HG03139 (cell line): Measurements from ENCODE around the gene EVL.
"Not testable (repeated sequence)": the region's sequence is repeated elsewhere in the genome, so short reads cannot be mapped to it uniquely, and the experiment has no call there.

Experiments
- ATAC-seq: cut with Tn5 transposase; IDR thresholded peaks from one replicate; pipeline ENCODE4 v1.9.1; 2021; ENCODE audit not compliant: unreplicated experiment

The EVL gene

DNA sequence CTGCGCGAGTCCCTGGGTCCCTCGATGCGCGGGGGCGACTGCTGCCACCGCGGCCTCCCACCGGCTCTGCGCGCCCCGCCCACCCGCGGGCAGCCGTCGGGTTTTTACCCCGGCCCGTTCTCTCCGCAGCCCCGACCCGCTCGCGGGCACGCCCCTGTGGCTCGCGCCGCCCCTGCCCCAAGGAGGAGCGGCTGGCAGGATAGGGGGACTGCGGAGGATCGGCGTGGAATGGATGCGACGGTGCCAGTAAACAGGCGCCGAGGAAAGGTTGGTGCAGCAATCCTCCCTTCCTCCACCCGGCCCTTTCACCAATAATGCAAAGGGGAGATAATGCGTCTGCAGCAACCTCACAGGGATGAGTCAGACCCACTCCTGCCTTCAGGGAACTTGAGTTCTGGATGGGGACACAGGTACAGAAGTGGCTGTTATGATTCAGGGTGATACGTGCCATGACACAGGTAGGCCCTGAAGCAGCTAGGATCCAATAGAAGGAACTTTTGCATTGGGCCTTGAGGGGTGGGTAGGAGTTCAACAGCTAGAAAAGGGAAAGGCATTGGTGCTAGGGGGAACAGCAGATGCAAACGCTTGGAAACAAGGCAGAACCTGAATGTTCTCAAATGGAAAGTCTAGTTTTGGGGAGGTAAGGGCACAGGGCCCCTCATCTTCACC lies 94.8 kb downstream of the EVL start:
- no peak for ATAC-seq

DNA sequence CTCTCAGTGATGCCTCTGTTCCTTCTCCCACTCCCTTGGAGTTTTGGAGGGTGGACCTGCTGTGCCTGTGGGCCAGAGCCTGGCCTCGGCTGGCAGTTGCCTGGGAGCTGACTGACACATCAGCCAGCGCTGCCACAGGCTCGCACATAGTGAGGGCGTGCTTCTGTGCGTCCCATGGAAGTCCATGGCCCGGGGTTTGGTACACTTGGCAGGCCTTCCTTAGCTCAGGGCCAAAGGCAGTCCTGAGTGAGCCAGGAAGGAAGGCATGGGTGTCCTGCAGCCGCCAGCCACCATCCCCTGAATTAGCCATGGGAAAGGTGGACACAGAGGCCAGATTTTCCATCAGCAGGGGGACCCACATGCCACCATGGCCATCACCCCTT lies 95.3 kb downstream of the EVL start:
- ATAC-seq: no peak

DNA sequence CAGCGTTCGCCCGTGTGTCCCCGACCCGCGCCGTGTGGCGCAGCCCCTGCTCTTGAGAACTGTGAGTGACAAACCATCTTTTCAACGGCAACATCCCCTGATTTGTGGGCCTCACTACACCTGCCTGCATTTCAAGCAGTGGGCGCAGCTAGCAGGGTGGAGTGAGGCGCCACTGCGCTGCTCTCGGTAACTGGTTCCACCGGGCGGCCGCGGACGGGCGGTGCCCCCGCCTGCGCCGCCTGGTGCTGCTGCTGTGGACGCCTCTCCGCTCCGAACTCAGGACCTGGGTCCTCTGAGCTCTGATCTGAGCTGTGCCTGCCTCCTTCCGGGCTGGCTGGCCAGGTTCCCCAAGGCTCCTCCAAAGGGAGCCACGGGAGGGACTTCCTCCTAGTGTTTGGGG lies 100.2 kb downstream of the EVL start:
- ATAC-seq: no peak

DNA sequence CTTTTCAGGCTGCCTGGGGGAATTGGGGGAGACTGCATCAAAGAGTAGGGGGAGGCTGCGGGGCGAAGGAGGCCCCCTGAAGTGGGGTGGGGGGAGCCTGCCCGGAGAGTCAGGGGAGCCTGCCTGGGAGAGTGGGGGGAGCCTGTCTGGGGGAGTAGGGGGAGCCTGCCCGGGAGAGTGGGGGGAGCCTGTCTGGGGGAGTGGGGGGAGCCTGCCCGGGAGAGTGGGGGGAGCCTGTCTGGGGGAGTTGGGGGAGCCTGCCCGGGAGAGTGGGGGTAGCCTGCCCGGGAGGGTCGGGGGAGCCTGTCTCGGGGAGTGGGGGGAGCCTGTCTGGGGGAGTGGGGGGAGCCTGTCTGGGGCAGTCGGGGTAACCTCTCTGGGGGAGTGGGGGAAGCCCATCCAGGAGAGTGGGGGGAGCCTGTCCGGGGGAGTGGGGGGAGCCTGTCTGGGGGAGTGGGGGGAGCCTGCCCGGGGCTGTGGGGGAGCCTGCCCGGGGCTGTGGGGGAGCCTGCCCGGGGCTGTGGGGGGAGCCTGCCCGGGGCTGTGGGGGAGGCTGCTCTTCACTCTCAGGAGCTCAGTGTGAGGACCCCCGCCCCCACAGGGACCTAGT lies 100.7 kb downstream of the EVL start:
- ATAC-seq: no peak

DNA sequence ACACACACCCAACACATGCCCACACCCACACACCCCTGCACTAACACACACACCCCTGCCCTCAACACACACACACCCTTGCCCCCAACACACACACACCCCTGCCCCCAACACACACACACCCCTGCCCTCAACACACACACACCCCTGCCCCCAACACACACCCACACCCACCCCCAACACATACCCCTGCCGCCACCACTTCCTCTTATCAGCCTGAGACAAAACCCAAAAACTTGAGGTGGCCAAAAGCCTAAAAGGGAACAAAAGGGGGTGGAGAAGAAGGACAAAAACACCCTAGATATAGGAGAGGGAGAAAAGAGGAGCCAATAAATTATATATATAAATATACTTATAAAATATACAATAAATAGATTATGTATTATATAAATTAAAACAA lies 103.3 kb downstream of the EVL start:
- ATAC-seq: no peak

DNA sequence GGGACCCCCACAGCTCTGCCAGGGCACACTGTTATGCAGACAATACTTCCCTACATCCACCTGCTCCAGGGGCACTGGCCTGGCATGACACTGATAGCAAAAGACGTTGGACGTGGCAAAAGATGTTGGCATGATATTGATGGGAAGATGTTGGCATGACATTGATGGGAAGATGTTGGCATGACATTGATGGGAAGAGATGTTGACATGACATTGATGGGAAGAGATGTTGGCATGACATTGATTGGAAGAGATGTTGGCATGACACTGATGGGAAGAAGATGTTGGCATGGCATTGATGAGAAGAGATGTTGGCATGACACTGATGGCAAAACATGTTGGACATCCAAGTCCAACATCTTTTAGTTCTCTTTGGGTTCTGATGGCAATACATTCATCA lies 105.7 kb downstream of the EVL start:
- ATAC-seq: no peak

DNA sequence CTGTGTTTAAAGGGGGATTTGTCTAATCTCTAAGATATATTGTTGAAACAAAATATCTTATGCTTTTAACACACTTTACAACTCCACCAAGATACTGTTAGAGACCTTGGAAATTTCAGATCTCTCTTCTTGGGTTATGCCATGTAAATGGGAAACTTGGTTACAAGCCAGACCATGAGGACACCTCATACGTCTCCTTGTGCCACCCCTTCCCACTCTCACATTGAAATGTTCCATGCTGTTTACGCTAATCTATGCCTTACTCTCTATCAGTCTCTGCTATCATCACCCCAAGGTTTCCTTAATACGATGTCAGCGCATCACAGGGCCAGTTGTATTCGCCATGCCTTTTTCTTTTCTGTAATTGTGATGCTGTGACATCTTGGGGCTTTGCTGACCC lies 107.6 kb downstream of the EVL start:
- no peak for ATAC-seq

DNA sequence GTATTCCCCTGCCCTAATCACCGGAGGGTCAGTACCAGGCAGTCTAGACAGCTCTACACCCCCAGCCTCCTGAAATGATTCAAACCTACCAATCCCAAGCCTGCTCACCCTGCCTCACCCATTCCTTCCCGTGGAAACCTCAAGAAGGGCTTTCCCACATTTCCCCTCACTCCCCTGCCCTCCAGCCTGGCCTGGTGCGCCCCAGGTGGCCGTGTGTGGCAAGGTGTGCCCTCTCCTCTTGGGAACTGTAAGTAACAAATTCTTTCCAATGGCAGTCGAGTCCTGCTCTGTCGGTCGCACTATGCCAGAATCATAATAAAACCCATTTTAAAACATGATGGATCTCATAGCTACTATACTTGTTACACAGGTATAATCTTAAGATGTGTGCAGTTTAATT lies 108.1 kb downstream of the EVL start:
- no peak for ATAC-seq

DNA sequence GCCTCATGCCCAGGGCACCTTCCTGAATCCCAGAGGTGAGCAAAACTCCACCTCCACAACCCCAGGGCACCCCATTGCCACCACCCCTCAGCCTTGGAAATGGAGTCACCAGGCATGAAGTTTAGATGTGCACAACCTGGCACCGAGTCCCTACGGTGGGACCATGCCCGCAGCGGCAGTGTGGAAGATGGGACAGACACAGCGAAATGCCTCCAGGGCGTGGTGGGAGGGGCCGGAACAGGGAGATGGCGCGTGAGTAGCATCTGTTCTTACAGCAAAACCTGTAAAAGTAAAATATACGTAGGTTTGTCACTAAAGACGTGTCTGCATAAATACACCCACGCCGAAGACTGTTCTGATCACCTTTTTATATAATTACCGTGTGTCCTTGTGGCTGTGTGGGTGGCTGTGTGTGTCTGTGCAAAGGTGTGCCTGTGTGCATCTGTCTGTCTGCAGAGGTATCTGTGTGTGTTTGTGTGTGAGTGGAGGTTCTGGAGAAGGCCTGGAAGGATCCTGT lies 111.6 kb downstream of the EVL start:
- no peak for ATAC-seq

DNA sequence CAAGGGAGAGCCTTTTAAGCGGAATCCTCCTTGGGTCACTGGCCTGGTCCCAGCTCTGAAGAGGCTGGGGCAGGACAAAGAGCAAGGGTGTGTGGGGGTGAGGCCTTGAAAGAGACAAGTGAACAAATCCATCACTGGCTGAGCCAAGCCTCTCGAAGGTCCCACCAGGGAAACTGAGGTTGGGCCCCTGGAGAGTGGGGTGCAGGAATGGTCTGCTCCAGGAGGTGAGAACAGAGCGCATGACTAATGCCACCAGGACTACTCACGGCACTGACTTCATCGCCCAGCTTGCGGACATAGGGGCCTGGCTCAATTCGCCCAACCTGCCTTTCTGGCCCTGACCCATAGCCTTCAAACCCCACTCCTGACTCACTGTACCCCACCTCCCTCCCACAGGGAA lies 113.5 kb downstream of the EVL start:
- no peak for ATAC-seq

DNA sequence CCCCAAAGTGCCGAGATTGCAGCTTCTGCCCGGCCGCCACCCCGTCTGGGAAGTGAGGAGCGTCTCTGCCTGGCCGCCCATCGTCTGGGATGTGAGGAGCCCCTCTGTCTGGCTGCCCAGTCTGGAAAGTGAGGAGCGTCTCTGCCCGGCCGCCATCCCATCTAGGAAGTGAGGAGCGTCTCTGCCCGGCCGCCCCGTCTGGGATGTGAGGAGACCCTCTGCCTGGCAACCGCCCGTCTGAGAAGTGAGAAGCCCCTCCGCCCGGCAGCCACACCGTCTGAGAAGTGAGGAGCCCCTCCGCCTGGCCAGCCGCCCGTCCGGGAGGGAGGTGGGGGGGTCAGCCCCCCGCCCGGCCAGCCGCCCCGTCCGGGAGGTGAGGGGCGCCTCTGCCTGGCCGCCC lies 115.4 kb downstream of the EVL start:
- not testable (repeated sequence) for ATAC-seq

DNA sequence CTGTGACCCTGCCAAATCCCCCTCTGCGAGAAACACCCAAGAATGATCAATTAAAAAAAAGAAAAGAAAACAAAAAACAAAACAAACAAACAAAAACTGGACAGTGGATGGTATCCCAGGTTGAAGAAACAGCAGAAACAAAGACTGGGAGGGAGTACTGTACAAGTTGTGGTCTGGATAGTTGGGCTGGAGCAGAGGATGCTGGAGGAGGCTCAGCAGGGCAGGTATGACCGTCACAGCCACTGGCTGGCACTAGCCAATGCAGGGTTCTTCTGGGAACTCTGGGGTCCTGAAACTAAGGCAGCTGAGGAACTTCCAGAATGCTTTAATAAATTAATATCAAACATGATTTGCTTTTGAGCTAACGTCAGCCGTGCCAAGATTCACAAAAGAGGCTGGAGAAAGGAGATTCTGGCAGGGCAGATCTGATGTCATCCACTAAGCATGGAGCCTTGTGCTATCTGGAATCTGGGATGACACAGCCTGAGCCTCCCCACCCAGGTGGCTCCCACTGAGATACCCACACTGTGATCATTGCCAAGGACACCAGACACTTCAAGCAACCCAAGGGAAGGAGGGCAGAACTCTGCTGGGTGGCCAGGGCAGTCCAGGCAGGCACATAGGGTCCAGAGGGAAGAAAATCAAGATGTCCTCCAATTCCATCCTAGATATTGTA lies 116.8 kb downstream of the EVL start:
- ATAC-seq: not testable (repeated sequence)

DNA sequence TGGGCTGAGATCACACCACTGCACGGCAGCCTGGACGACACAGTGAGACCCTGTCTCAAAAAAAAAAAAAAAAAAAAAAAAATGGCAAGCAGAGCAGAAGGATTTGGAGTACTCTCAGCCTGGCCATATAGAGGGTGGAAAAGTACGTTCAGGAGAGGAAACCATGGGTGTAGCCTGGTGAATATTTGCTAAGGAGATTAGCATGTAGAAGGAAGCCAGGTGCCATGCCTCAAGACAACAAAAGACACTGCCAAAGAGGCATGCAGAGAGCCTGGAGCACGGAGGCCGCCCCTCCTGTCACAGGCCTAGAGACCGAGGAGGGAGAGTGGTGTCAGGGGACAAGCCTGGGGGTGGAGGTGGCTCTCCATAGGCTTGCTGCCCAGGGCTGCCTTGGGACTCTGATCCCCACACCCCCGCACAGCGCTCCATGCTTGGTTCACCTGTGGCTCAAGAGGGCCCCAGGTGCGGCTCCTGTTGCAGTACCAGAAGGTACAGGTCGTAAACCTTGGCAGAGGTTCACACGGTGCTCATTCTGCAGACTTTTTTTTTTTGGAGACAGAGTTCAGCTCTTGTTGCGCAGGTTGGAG lies 122.1 kb downstream of the EVL start:
- no peak for ATAC-seq

DNA sequence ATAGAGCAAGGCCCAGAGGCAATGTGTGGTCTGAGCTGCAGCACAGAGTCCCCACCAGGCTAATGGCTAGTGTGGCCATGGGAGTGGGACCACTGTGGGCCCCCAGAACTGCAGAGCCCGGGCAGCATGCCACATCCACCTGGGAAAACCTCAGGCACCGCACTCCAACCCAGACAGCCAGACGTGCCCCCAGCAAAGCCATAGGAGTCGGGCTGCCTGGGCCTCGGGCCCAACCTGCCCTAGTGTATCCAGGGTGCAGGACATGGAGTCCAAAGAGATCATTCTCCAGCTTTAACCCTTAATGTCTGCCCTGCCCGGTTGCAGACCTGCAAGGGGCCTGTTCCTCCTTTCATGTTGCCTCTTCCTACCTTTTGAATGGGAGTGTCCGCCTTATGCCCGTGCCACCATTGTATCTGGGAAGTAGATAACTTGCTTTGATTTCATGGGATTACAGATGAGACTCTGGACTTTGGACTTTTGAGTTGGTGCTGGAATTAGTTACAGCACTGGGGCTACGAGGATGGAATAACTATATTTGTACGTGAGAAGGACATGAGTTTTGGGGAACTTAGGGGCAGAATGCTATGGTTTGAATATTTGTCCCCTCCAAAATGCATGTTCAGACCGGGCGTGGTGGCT lies 123.3 kb downstream of the EVL start:
- ATAC-seq: no peak

DNA sequence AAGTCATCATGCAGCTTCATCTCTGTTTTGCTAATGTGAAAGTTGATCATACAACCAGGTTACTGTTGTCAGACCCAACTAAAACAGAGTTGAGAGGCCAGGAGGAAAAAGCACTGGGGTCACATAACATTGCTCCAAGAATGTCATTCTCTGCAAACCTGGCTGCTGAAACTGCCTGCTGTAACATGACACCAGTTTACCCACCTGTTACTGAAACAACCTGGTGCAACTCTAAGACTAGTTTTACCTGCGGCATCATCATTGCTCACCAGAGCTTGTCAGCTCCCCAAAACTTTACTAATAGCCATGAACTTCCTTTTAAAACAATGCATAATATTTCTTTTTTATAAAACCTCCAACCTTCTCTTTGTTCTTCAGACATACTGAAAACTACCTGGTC lies 124.9 kb downstream of the EVL start:
- ATAC-seq: no peak

DNA sequence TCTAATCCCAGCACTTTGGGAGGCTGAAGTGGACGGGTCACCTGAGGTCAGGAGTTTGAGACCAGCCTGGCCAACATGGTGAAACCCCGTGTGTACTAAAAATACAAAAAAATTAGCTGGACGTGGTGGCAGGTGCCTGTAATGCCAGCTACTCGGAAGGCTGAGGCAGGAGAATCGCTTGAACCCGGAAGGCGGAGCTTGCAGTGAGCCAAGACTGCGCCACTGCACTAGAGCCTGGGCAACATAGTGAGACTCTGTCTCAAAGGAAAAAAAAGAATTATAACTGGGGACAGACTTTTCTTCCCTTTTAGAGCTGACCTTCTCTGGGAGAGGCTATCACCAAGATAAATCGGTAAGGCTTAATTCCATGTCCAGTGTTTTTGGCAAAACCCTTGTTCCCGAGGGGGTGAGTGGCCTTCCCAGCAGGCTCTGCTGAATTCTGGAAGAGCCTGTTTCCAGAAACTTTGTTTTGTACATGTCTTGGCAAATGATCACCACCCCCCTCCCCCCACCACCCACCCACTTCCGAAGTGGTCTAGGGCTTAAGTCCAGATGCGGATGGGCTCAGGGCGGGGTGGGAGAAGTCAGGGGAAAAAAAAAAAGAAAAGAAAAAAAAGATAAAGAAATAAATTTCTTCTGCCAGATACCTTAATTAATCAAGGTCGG lies 126.5 kb downstream of the EVL start:
- ATAC-seq: no peak

DNA sequence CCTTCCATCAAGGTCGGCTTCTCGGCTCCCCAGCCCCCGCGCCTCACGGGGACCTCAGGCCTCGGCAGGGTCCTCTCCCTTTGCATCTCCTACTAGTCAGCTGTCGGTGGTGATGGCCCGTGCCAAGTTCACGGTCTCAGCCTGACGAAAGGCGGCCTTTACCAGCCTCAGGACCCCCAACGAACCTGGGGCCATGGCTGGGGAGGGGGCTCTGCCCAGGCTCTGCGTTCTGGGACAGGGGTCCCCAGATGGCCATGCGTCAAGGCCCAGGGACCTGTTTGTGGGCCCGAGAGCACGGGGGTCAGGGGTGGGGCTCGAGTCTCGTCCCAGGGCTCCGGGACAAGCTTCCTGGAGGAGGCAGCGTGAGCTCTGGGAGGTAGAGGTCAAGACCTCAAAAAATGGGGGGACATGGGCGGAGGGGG lies 127.0 kb downstream of the EVL start:
- no peak for ATAC-seq

DNA sequence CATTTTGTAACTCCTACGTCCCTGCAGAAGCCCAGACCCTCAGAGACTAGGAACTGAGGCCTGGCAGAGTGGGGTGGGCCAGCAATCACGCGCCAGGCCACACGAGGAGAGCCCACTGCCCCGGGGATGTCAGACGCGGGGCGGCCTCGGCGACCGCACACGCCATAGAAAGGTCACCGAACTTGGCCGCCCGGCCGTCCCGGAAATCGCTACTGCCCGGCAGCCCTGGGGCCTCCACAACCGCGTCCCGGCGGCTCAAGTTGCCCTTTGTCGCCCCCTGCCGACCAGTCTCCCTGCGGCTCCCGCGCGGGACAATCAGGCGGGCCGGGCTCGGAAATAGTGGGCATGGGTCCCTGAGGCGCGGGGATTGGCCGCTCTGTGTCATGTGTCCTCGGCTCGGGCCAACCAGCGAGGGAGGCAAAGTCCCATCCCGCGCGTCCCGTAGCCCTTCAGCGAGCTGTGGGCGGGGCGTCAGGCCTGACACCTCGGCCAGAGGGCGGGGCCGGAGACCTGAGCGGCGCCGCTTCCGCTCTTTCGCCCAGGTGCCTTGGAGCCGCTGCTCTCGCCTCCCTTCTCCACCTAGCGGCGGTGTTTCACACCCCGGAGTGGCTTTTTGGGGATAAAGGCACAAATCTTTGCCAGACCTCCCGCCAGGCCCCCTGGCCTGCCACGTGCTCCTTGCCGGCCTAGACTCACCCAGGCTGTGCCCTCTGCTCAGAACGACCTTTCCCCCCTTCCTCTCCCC lies 127.6 kb downstream of the EVL start:
- ATAC-seq: peak; percentile 99
